Esophagus squamous epithelium (tissue), 4 donors: ENCODE measurements around the gene ABCA1.

ENCODE experiments used
- POLR2A ChIP-seq, 4 donors: fragments of 450-650 bp; IDR thresholded peaks; one replicate each; pipeline ENCODE4 v1.6.1; 2017; ENCODE audit warnings: antibody characterized with exemption in 4 of 4, mild to moderate bottlenecking in 4 of 4, moderate library complexity in 3 of 4
- TF ChIP-seq, protein P1 (sequence below), 6 experiments: fragments of 450-650 bp in 4 of 6; fragments of 200-600 bp in 2 of 6; sonication (generic) in 2 of 6; IDR thresholded peaks; one replicate each; pipeline ENCODE4 v1.5.1; 2016 to 2019; ENCODE audit warnings: antibody characterized with exemption in 6 of 6, mild to moderate bottlenecking in 4 of 6, moderate library complexity in 4 of 6

DNA sequence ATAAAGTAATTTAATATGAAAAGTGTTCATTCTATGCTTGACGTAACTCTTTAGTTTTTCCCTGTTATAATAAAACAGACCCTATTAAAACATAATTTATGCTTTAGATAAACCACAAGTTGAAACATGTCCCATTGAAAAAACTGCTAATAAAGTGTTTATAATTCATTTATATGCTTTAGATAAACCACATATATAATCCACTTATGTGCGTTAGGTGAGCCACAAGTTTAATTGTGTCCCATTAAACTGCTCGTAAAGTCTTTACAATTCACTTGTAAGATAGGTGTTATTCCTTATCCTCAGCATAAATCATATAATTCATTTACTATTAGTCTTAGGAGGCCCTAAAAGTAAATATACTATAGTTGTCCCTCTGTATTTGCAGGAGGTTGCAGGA lies 160.4 kb downstream of the ABCA1 start:
- TF ChIP-seq, protein P1, sequence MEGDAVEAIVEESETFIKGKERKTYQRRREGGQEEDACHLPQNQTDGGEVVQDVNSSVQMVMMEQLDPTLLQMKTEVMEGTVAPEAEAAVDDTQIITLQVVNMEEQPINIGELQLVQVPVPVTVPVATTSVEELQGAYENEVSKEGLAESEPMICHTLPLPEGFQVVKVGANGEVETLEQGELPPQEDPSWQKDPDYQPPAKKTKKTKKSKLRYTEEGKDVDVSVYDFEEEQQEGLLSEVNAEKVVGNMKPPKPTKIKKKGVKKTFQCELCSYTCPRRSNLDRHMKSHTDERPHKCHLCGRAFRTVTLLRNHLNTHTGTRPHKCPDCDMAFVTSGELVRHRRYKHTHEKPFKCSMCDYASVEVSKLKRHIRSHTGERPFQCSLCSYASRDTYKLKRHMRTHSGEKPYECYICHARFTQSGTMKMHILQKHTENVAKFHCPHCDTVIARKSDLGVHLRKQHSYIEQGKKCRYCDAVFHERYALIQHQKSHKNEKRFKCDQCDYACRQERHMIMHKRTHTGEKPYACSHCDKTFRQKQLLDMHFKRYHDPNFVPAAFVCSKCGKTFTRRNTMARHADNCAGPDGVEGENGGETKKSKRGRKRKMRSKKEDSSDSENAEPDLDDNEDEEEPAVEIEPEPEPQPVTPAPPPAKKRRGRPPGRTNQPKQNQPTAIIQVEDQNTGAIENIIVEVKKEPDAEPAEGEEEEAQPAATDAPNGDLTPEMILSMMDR (IDR thresholded peaks at IDR 0.05) = no peak
- TF ChIP-seq POLR2A (IDR thresholded peaks at IDR 0.05) = no peak
